Hepatocyte (in vitro differentiated cells): ENCODE data around the gene PKN2.

ENCODE experiments used
- EZH2 ChIP-seq: fragments of 200-600 bp; sonication (generic); IDR thresholded peaks from 2 replicates; pipeline ENCODE4 v1.6.1; 2016; ENCODE audit warnings: antibody characterized with exemption, mild to moderate bottlenecking, borderline replicate concordance
- EZH2phosphoT487 ChIP-seq: fragments of 200-600 bp; sonication (generic); IDR thresholded peaks from one replicate; pipeline ENCODE4 v1.6.1; 2018; ENCODE audit warnings: antibody characterized with exemption, mild to moderate bottlenecking, low read depth, moderate library complexity; ENCODE audit not compliant: unreplicated experiment, severe bottlenecking
- TF ChIP-seq, protein P1 (sequence below): fragments of 200-600 bp; sonication (generic); IDR thresholded peaks from 2 replicates; pipeline ENCODE4 v1.5.1; 2016; ENCODE audit warnings: antibody characterized with exemption, mild to moderate bottlenecking; ENCODE audit not compliant: poor library complexity

DNA sequence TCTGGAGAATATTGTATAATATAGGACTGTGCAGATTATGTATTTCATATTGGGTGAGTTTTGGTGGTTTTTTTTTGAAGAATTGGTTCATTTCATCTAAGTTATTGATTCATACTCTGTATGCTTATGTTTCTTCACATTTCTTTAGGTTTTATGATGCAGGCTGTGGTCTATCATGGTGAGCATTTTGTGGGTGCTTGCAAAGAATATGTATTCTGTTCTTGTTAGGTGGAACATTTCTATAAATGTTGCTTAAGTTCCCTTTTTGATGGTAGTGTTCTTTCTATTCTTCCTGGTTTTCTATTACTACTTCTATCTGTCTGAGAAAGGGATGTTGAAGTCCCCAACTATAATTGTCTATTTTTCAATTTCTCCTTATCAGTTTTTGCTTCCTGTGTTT, 42.6 kb downstream of the PKN2 start:
- TF ChIP-seq, protein P1, sequence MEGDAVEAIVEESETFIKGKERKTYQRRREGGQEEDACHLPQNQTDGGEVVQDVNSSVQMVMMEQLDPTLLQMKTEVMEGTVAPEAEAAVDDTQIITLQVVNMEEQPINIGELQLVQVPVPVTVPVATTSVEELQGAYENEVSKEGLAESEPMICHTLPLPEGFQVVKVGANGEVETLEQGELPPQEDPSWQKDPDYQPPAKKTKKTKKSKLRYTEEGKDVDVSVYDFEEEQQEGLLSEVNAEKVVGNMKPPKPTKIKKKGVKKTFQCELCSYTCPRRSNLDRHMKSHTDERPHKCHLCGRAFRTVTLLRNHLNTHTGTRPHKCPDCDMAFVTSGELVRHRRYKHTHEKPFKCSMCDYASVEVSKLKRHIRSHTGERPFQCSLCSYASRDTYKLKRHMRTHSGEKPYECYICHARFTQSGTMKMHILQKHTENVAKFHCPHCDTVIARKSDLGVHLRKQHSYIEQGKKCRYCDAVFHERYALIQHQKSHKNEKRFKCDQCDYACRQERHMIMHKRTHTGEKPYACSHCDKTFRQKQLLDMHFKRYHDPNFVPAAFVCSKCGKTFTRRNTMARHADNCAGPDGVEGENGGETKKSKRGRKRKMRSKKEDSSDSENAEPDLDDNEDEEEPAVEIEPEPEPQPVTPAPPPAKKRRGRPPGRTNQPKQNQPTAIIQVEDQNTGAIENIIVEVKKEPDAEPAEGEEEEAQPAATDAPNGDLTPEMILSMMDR: no peak
- TF ChIP-seq EZH2: no peak
- TF ChIP-seq EZH2phosphoT487: no peak
